HEK293T (cell line): ENCODE measurements around the gene PAX7.

Experiments used
- CTCF ChIA-PET: fragments of 350-600 bp; formaldehyde crosslinking; extraction: SDS; loops from one replicate; lab custom pipeline; 2021; ENCODE audit warnings: antibody characterized with exemption, inconsistent platforms; lab: Yijun Ruan, JAX
- POLR2A ChIA-PET: fragments of 350-600 bp; formaldehyde crosslinking; extraction: SDS; loops from one replicate; lab custom pipeline; 2020; ENCODE audit warnings: antibody characterized with exemption, inconsistent platforms; lab: Yijun Ruan, JAX
- DNase-seq: peaks from one replicate; pipeline ENCODE4 v3.0.0; 2012; ENCODE audit warnings: mixed read lengths; ENCODE audit errors: extremely low spot score
- ARNT ChIP-seq: fragments of 450-650 bp; IDR thresholded peaks from 2 replicates; pipeline ENCODE4 v1.6.1; 2017; ENCODE audit warnings: mild to moderate bottlenecking
- BHLHE40 ChIP-seq: fragments of 450-650 bp; IDR thresholded peaks from 2 replicates; pipeline ENCODE4 v1.6.1; 2016; ENCODE audit warnings: mild to moderate bottlenecking, moderate library complexity, borderline replicate concordance
- CTBP1 ChIP-seq: fragments of 450-650 bp; IDR thresholded peaks from 2 replicates; pipeline ENCODE4 v1.6.1; 2016; ENCODE audit warnings: borderline replicate concordance
- ELF4 ChIP-seq: fragments of 450-650 bp; IDR thresholded peaks from 2 replicates; pipeline ENCODE4 v1.6.1; 2017; ENCODE audit warnings: antibody characterized with exemption
- FOXA1 ChIP-seq: fragments of 450-650 bp; IDR thresholded peaks from 2 replicates; pipeline ENCODE4 v1.6.1; 2016; ENCODE audit warnings: mild to moderate bottlenecking
- FOXK2 ChIP-seq: fragments of 450-650 bp; IDR thresholded peaks from 2 replicates; pipeline ENCODE4 v1.6.1; 2016; ENCODE audit warnings: mild to moderate bottlenecking
- FOXM1 ChIP-seq: fragments of 450-650 bp; IDR thresholded peaks from 2 replicates; pipeline ENCODE4 v1.6.1; 2017; ENCODE audit warnings: mild to moderate bottlenecking, borderline replicate concordance
- HDGF ChIP-seq: fragments of 450-650 bp; IDR thresholded peaks from 2 replicates; pipeline ENCODE4 v1.6.1; 2017; ENCODE audit warnings: antibody characterized with exemption, borderline replicate concordance
- L3MBTL2 ChIP-seq: fragments of 450-650 bp; conservative IDR thresholded peaks from 2 replicates; pipeline ENCODE4 v1.6.1; 2016; ENCODE audit warnings: mild to moderate bottlenecking
- LEF1 ChIP-seq: fragments of 450-650 bp; IDR thresholded peaks from 2 replicates; pipeline ENCODE4 v1.6.1; 2017; ENCODE audit warnings: mild to moderate bottlenecking, borderline replicate concordance
- NFRKB ChIP-seq: fragments of 450-650 bp; IDR thresholded peaks from 2 replicates; pipeline ENCODE4 v1.6.1; 2016; ENCODE audit warnings: mild to moderate bottlenecking, moderate library complexity
- SP1 ChIP-seq: fragments of 450-650 bp; IDR thresholded peaks from 2 replicates; pipeline ENCODE4 v1.6.1; 2017
- SUZ12 ChIP-seq: fragments of 450-650 bp; IDR thresholded peaks from 2 replicates; pipeline ENCODE4 v1.6.1; 2016; ENCODE audit warnings: mild to moderate bottlenecking
- TARDBP ChIP-seq: fragments of 450-650 bp; IDR thresholded peaks from 2 replicates; pipeline ENCODE4 v1.6.1; 2016
- ZNF384 ChIP-seq: fragments of 450-650 bp; IDR thresholded peaks from 2 replicates; pipeline ENCODE4 v1.6.1; 2016
- TF ChIP-seq, protein P1 (sequence below): fragments of 450-650 bp; IDR thresholded peaks from 2 replicates; pipeline ENCODE4 v1.6.1; 2016

The PAX7 gene

DNA sequence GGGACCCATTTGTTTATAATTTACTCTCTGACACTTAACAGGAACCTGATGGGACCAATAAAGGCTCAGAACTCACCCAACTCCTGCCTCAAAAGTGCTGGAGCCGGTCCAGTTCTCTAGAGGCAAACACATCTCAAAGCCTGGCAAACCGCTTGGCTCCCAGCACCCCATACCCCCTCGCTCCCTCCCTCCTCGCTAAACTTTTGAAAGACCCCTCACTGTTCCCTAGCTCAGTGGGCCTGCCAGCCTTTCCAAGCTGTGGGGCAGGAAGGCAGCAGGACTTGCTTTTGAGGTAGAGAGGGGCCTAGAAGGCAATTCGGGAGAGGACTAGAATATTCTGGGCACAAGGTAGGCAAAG is 40.2 kb downstream of the PAX7 start:
- ChIA-PET CTCF (no interaction called here), POLR2A (no interaction called here)
- no peak for DNase-seq
- no peak for TF ChIP-seq ELF4
- TF ChIP-seq SP1, result no peak
- TF ChIP-seq, protein P1, sequence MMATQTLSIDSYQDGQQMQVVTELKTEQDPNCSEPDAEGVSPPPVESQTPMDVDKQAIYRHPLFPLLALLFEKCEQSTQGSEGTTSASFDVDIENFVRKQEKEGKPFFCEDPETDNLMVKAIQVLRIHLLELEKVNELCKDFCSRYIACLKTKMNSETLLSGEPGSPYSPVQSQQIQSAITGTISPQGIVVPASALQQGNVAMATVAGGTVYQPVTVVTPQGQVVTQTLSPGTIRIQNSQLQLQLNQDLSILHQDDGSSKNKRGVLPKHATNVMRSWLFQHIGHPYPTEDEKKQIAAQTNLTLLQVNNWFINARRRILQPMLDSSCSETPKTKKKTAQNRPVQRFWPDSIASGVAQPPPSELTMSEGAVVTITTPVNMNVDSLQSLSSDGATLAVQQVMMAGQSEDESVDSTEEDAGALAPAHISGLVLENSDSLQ, result no peak
- TF ChIP-seq ARNT, result no peak
- TF ChIP-seq BHLHE40, result no peak
- TF ChIP-seq FOXM1, result no peak
- TF ChIP-seq ZNF384, result no peak
- TF ChIP-seq L3MBTL2, result no peak
- no peak for TF ChIP-seq FOXA1
- no peak for TF ChIP-seq FOXK2
- no peak for TF ChIP-seq LEF1
- no peak for TF ChIP-seq TARDBP
- no peak for TF ChIP-seq SUZ12
- no peak for TF ChIP-seq CTBP1
- TF ChIP-seq HDGF, result no peak

- no peak for DNase-seq
- TF ChIP-seq TARDBP (no peak), CTBP1 (no peak), HDGF (no peak), LEF1 (no peak), FOXK2 (no peak), ZNF384 (no peak), BHLHE40 (no peak), L3MBTL2 (no peak), SP1 (no peak), ARNT (no peak), SUZ12 (no peak), FOXM1 (no peak), NFRKB (no peak), ELF4 (no peak), FOXA1 (no peak)
- TF ChIP-seq, protein P1, result no peak
- ChIA-PET POLR2A (no interaction called here), CTCF (interaction anchor here (0.6 to 0.7 kb wide), 2 partner anchors 227 to 375 kb away, joined by 3 read pairs; no protein-coding TSS in a partner anchor)
Observed at GRCh38 chr1:18673976-18674375, 43.3 kb downstream of the PAX7 start.

DNA sequence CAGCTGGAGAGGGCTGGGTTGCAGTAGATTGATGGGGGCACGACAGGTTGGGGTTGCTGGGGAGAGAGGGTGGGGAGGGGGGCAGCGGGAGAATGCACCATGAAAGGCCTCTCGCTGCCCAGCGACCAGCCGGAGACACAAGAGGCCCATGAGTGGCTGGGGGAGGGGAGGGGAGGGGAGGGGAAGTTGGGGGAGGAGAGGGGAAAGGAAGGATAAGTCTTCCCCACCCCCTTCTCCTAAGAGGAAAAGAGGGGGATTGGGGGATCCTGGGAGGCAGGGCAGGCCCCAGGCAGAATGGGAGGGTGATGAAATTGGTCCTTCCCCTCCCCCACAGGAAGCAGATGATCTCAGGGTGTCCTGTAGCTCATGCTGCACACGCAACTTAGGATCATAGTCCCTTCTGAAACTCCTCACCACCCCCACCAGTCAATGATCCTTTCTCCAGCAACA is 45.7 kb downstream of the PAX7 start:
- TF ChIP-seq SP1, result no peak
- TF ChIP-seq LEF1, result no peak
- TF ChIP-seq, protein P1, result no peak
- TF ChIP-seq FOXK2, result no peak
- TF ChIP-seq ARNT, result no peak
- TF ChIP-seq SUZ12, result no peak
- ChIA-PET CTCF (no interaction called here), POLR2A (no interaction called here)
- DNase-seq, result no peak

DNA sequence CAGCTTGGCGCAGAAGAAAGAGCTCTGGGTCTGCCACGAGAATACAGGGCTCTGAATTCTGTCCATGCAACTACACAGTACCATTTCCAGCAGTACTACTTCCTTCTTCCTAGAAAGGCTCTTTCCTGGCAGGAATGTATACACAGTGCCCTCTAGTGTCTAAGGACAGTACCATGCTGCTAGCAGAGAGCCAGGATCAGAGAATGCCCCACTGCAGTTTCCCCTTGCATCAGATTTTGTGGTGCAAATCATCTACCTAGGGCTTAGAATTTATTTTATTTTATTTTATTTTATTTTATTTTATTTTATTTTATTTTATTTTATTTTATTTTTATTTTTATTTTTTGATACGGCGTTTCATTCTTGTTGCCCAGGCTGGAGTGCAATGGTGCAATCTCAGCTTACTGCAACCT is 50.8 kb downstream of the PAX7 start:
- CTCF ChIA-PET, result interaction anchor here (0.7 to 2.1 kb wide), 3 partner anchors 13 to 84 kb away, joined by 3 to 8 read pairs (median 3); no protein-coding TSS in a partner anchor
- TF ChIP-seq ZNF384 (no peak), FOXA1 (no peak), L3MBTL2 (no peak), FOXM1 (no peak), SP1 (no peak), FOXK2 (no peak), TARDBP (no peak), HDGF (no peak), LEF1 (no peak)
- TF ChIP-seq, protein P1, result no peak
- POLR2A ChIA-PET, result no interaction called here
- DNase-seq, result peak; percentile 80

DNA sequence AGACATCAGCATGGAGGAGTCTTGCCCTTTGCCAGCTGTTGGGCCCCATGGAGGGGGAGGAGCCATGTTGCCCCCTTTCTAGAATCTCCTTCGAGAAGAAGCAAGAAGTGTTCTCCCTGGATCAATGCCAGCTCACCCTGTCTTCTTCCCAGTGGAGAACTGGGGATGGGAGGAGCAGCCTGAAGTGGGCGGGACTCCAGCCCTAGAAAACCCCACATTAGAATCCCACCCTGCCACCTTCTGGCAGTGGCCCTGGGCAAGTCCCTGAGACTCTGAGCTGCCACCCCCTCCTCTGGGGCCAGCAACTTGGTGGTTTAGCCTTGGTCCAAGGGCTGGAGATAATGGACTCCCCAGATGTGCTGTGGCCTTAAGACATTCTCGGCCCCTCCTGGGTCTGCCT is 51.7 kb downstream of the PAX7 start:
- CTCF ChIA-PET, result interaction anchor here (0.8 to 2.1 kb wide), 2 partner anchors 79 to 85 kb away, joined by 3 to 8 read pairs; no protein-coding TSS in a partner anchor
- DNase-seq, result no peak
- POLR2A ChIA-PET, result no interaction called here
- TF ChIP-seq ELF4, result no peak
- no peak for TF ChIP-seq FOXA1
- TF ChIP-seq TARDBP, result no peak
- no peak for TF ChIP-seq FOXK2
- TF ChIP-seq SP1, result no peak
- no peak for TF ChIP-seq NFRKB

DNA sequence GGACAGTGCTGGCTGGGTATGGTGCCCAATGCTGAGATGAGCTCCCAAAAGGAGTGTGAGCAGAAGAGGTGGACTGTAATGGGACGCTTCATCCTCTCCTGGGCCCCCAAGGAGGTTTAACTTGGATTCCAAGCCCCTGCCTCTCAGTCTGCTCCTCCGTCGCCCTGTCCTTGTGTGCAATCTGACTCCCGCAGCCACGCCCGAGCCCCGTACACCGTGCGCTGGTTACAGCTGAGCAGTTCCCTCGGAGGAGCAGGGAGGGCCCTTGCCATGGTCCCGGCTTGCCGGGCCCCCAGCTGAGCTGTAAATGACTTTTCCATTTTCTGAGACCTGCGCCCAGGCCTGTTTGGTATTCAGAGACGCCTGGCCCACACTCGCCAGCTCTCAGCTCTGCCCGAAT is 53.7 kb downstream of the PAX7 start:
- ChIA-PET CTCF (interaction anchor here (1.5 to 2.4 kb wide), 2 partner anchors 31 to 87 kb away, joined by 3 to 18 read pairs; no protein-coding TSS in a partner anchor), POLR2A (no interaction called here)
- TF ChIP-seq LEF1 (no peak), TARDBP (no peak), HDGF (no peak), ZNF384 (no peak), SUZ12 (no peak), SP1 (no peak), ARNT (no peak), CTBP1 (no peak), FOXM1 (no peak), L3MBTL2 (no peak), NFRKB (no peak), BHLHE40 (no peak), FOXA1 (no peak), ELF4 (no peak), FOXK2 (no peak)
- TF ChIP-seq, protein P1, result no peak
- no peak for DNase-seq
